ENCODE measurements around the gene DPYSL5. TPM values are rescaled to one million over a fixed set of nuclear protein-coding genes. Genes with fewer than 3 reads are reported as not detected.
A peak's percentile ranks its signal among the peaks of the same experiment; 100 is the strongest.

The DPYSL5 gene
- total RNA-seq, 1 donor from 2014 or later, result 0.63 TPM

DNA sequence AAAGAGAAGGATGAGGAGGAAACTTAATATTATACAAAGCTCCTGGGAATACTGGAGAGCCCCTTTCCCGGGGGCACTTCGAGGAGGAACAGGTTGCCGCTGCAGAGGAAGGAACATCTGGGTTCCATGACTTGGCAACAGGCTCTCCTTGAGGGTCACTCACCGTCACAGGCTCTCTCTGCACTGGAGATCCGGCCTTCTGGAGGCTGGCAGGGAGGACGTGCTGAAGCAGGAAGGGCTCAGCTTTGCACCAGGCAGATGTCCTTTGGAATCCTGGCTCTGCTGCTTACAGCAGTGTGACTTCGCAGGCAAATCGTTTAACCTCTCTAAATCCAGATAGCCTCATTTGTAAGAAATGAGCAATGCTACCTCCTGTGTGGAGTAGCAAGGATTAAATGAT, 2.9 kb upstream of the DPYSL5 start:
- no peak for TF ChIP-seq CTCF (conservative IDR thresholded peaks at IDR 0.05; ENCODE audit: low read depth, low read length)
- no peak for DNase-seq (ENCODE audit: low read depth)

GRCh38 chr2:26846334-26847306, 1.3 kb upstream of the DPYSL5 start:
- no peak overlapping the region for H3K4me3 ChIP-seq (ENCODE audit: low read depth, low read length)
- DNase-seq (ENCODE audit: low read depth), result no peak

More for the DNA sequence above, 2.9 kb upstream of the DPYSL5 start:
- no peak overlapping the region for H3K4me3 ChIP-seq (ENCODE audit: low read depth, low read length)

GRCh38 chr2:26847307-26847654, 651 bp upstream of the DPYSL5 start:
- no peak for TF ChIP-seq CTCF (conservative IDR thresholded peaks at IDR 0.05; ENCODE audit: low read depth, low read length)
- DNase-seq (ENCODE audit: low read depth), result no peak
- no peak overlapping the region for H3K4me3 ChIP-seq (ENCODE audit: low read depth, low read length)

More at GRCh38 chr2:26846334-26847306, 1.3 kb upstream of the DPYSL5 start:
- TF ChIP-seq CTCF (conservative IDR thresholded peaks at IDR 0.05; ENCODE audit: low read depth, low read length), result peak; percentile 80

- no peak overlapping the region for H3K4me3 ChIP-seq (ENCODE audit: low read depth, low read length)
- TF ChIP-seq CTCF (conservative IDR thresholded peaks at IDR 0.05; ENCODE audit: low read depth, low read length), result no peak
- no peak for DNase-seq (ENCODE audit: low read depth)
Measured at GRCh38 chr2:26848336-26849055, 564 bp downstream of the DPYSL5 start.

DNA sequence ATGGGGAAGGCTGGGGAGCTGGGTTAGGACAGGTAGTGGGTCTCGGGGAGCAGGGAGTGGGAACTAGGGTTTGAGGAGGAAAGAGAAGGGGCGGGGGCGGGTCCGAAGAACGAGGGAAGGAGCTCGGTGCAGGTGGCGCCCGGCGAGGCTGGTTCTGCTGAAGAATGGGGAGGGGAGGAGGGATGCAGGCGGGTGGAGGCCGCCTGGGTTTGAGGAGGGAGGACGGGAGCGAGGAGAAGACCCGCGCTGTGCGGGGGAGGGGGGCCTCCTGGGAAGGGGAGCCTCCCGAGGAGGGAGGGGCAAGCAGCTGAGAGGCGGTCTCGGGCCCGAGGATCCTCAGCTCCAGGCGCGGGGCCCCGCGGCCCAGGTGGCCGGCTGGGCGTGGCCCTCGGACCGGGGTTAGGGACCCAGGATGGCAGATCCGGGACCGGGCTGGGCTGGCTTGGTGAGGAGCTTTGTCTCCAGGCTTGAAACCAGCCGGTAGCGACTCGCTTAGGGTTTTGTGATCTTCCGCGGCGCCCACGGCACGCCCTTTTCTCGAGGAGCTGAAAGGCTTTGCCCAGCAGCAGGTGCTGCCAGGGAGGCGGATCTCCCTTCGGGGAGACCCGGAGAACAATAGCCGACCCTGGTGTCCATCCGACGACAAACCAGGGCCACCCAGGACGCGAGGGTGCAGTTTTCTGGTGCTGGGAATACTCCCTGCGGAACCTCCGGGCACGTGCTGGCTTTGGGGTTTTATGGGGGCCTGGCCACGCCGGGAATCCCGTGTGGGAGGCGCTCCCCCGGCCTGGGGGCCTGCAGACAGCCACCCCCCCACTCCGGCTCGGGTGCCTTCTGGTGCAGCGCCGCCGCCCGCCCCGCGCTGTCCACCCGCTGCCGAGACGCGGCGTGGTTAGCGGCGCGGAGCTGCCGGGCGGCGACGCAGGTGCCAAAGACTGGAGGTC, 1.4 kb downstream of the DPYSL5 start:
- no peak overlapping the region for H3K4me3 ChIP-seq (ENCODE audit: low read depth, low read length)
- no peak for DNase-seq (ENCODE audit: low read depth)
- TF ChIP-seq CTCF (conservative IDR thresholded peaks at IDR 0.05; ENCODE audit: low read depth, low read length), result no peak

DNA sequence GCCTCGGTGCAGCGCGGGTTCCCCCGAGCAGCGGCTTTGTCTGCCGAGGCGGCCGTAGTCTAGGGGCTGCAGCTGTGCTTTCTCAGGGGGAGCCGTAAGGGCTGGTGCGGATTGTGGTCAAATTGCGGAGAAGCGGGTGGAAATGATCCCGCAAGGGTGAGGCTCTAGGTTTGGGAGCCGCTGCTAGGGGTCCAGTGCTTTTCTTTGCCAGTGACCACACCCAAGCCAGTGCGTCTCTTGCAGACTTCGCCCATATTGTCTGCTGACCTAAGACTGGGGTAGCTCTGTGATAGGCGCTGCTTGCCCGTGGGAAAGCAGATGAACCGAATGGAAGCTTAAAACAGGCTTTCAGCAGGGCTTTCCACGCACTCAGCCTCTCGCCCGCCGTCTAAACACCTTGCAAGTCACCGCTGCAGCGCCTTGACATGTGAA, 2.1 kb downstream of the DPYSL5 start:
- H3K4me3 ChIP-seq (ENCODE audit: low read depth, low read length), result no peak overlapping the region
- TF ChIP-seq CTCF (conservative IDR thresholded peaks at IDR 0.05; ENCODE audit: low read depth, low read length), result no peak
- DNase-seq (ENCODE audit: low read depth), result no peak
